Stimulated activated CD8-positive, alpha-beta memory T cell treated with anti-CD3 and anti-CD28 coated beads, Interleukin-12 subunit alpha, Interleukin-12 subunit beta, amount 100 ng/mL, for 1 hour (primary cell): Measurements from ENCODE around the gene PDGFA.

Experiments
- DNase-seq: peaks from one replicate; pipeline ENCODE4 v3.0.0-alpha.2; 2020; ENCODE audit warnings: low read depth

The PDGFA gene

DNA sequence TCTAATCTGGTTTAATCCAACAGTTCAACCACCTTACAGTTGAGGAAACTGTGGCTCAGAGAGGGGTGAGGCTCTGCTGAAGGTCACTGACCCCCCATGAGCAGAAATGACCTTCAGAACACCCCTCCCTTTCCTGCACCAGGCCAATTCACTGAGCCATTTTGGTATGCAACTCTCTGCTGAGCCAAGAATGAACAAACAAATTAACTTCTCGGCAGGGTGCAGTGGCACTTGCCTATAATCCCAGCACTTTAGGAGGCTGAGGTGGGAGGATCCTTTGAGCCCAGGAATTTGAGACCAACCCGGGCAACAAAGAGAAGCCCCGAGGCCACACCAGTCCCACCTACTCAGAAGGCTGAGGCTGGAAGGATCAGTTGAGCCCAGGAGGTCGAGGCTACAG lies 29.8 kb downstream of the PDGFA start:
- no peak for DNase-seq

DNA sequence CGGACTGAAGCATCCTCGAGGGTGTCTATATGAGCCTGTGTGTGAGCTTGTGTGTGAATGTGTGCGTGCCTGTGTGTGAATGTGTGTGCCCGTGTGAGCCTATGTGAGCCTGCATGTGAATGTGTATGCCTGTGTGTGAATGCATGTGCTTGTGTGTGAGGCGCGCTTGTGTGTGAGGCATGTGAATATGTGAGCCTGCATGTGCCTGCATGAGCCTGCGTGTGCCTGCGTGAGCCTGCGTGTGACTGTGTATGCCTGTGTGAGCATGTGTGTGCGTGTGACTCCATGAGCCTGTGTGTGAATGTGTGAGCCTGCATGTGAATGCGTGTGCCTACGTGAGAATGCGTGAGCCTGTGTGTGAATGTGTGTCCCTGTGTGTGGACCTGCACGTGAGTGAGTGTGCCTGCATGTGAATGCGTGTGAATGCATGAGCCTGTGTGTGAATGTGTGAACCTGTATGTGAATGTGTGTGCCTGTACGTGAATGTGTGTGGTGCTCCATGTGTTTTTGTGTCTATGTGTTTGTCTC lies 33.4 kb downstream of the PDGFA start:
- DNase-seq: no peak

GRCh38 chr7:485188-486081 lies 34.2 kb downstream of the PDGFA start:
- no peak for DNase-seq

- DNase-seq: no peak
Measured at GRCh38 chr7:484356-485101, 35.1 kb downstream of the PDGFA start.

DNA sequence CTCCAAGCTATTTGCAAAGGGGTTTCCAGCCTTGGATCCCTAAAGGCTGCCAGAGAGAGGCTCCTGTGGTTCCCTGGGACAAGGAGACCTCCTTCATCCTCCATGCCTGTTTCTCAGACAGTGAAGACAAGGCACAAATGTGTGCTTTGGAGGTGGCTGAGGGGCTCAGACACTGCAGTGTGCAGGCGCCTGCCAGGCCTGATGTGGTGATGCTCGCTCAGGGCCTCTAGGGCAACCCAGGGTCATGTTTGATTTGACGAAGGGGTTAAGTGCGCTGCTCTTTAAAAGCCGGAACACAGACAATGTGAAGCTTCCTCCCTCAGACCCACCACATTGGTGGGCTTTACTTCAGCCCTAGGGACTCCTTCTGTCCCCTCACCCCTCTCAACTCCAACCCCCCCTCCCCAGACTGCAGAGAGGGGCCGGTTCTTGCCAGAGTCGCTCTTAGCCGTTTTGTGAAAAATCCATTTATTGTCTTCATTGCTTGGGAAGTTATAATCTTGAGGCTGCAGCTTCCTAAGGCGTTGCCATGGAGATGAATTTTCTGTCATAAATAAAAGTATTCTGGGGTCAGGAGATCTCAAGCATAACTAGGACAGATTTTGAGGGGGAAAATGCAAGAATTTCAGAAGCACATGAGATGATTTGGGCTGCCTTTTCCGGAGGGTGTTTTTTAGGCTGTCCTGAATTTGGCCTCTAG lies 35.8 kb downstream of the PDGFA start:
- DNase-seq: no peak

GRCh38 chr7:482521-483083 lies 37.0 kb downstream of the PDGFA start:
- no peak for DNase-seq

- no peak for DNase-seq
Measured at GRCh38 chr7:481219-481930, 38.3 kb downstream of the PDGFA start.

- no peak for DNase-seq
Measured at GRCh38 chr7:480531-481218, 39.0 kb downstream of the PDGFA start.

- no peak for DNase-seq
Measured at GRCh38 chr7:479948-480499, 39.6 kb downstream of the PDGFA start.

- DNase-seq: no peak
Measured at GRCh38 chr7:479115-479947, 40.3 kb downstream of the PDGFA start.

GRCh38 chr7:477626-478220 lies 41.9 kb downstream of the PDGFA start:
- no peak for DNase-seq

DNA sequence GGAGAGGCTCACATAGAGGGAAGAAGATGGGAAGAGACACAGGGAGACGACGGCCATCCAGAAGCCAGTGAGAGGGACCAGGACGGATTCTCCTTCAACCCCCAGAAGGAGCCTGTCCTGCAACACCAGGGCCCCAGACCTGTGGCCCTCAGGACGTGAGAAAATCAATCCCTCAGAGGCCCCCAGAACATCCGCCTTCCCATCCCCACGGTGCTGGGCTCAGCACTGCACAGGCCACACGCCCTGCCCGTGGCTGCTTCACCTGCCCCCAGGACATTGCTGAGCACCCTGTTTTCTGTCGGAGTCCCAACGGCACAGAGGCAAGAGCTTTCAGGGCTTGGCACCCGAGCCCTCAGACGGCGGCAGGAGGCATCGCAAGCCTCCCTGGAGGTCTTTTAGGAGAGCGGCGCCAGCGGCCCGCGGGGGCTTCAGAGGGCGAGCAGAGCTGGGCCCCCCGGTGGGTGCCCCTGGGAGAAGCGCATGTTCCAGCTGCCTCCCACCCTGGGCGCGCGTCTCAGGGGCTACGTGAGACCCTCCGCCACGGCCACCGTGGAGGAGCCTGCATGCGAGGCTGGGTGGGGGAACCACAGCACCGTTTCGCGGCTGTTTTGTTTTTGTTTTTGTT lies 42.8 kb downstream of the PDGFA start:
- DNase-seq: no peak

GRCh38 chr7:475951-476441 lies 43.6 kb downstream of the PDGFA start:
- no peak for DNase-seq

GRCh38 chr7:475425-475728 lies 44.3 kb downstream of the PDGFA start:
- DNase-seq: no peak

DNA sequence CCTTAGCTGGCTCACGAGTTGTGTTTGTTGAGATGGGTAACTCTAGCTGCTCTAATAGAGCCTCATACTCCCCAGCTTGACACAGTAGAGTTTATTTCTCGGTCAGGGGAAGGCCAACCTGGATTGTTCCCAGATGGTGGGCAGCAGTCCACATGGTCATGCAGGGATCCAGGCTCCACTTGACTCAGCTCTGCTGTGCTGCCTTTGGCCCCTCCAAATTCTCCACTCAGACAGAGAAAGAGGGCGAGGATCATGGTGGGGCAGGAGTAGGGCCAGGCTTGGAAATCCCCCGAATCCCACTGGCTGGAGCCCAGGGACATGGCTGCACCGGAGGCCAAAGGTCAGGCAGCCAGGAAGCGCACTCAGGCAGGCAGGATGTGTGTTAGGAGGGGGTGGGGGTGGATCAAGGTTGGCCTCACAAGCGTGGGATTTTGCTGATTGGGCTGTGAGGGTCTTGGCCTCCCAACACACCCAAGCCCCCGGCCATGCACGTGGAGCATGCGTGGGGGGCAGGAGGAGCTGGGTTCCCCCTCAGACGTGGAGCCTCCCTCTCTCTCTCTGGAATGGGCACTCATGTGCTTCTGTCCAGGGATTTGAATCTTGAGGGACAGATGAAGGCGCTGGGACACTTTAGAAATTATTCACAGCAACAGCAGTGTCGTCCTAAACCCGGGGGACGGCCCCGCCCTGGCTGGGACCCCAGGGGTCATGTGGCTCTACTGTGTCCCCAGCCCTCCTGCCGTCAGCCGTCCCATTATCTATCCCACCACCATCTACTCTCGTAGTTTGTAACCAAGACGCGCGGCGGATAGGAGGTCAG lies 44.8 kb downstream of the PDGFA start:
- DNase-seq: no peak

- no peak for DNase-seq
Measured at GRCh38 chr7:473870-474604, 45.6 kb downstream of the PDGFA start.

GRCh38 chr7:473211-473734 lies 46.4 kb downstream of the PDGFA start:
- no peak for DNase-seq
